Measurements from ENCODE around the gene SDF2L1.
"Not testable (repeated sequence)": the region's sequence is repeated elsewhere in the genome, so short reads cannot be mapped to it uniquely, and the experiment has no call there.

Gene SDF2L1

DNA sequence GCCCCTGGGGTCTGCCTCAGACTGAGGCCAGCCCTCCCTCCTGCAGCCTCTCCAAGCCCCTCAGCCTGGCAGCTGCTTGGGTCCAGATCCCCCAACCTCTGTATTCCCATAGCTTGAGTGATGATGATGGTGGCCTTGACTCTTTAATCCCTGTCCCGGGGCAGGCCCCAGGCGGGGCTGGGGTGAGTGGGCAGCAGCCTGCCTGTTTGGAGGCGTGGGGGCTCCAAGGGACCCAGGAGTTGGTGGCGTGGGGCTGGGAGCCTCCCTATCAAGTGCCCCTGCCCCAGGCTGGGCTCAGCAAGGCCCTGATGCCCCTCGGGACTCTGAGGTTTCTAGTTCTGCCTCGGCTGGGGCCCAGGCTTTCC lies 46.2 kb downstream of the SDF2L1 start:
- DNase-seq, result no peak

DNA sequence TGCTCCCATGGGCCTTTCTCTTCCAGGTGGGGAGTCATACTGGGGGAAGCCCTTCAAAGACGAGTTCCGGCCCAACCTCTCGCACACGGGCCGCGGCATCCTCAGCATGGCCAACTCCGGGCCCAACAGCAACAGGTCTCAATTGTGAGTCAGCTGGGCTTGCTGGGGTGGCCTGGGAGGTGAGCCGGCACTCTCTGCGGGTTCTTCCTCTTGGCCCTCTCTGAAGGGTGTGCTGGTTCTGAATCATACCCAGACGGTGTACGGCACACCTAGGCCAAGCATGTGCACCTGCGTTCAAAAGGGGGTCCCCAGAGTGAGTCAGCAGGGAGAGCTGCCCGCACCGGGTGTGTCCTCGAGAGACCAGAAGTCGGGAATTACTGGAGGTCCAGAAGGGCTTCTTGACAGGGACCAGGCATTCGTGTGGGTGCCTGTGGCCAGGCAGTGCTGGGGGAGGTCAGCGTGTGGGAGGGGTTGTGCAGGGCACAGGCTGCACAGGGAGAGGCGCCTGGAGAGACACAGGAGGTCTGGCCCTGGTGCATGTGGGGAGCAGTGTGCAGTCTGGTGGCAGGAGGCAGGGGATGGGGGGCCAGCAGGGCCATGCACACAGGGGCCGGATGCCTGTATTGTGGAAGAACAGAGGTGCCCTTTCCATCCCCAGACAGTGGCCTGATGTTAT lies 46.7 kb downstream of the SDF2L1 start:
- no peak for DNase-seq

DNA sequence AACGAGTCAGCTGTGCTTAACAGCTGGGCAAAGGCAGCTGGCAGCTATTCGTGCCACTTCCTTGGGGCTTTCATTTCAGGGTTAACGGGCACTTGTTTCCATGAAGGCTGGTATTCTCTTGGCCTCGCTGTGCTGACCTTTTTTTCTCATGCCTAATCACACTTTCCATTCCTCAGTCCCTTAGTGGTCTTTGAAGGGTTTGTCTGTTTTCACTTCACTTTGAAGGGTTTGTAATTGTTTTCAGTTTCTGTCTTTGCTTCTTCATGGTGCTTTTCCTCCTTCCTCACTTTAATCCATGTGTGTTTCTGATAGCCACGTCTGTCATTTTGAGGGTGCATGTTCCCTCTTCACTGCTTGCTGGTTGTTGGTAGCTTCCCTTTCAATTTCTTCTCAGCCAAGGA lies 48.3 kb downstream of the SDF2L1 start:
- no peak for DNase-seq

DNA sequence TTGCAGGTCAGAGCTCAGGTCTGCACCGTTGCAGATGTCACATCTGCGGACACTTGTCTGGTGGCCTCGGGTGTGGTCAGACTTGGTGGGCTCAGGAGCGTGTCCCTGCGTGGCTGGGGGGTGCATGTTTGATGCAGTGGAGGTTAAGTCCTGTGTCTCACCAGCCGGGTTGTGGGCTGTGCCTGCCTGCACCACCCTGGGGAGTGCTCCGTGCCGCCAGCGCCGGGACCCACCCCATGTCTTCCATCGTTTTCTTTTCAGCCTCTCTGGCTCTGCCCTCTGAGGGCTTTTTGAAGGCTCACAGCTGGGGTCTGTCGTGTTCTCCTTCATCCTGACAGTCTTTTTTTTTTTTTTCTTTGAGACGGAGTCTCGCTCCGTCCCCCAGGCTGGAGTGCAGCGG lies 49.7 kb downstream of the SDF2L1 start:
- no peak for DNase-seq

DNA sequence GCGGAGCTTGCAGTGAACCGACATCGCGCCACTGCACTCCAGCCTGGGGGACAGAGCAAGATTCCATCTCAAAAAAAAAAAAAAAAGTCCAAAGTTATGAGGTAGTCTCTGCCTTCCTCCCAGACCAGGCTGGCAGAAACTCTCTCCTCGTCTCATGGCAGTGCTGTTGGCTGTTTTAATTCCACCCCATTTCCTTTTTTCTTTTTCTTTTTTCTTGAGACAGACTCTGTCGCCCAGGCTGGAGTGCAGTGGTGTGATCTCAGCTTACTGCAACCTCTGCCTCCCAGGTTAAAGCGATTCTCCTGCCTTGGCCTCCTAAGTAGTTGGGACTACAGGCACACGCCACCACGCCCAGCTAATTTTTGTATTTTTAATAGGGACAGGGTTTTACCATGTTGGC lies 50.8 kb downstream of the SDF2L1 start:
- not testable (repeated sequence) for DNase-seq

DNA sequence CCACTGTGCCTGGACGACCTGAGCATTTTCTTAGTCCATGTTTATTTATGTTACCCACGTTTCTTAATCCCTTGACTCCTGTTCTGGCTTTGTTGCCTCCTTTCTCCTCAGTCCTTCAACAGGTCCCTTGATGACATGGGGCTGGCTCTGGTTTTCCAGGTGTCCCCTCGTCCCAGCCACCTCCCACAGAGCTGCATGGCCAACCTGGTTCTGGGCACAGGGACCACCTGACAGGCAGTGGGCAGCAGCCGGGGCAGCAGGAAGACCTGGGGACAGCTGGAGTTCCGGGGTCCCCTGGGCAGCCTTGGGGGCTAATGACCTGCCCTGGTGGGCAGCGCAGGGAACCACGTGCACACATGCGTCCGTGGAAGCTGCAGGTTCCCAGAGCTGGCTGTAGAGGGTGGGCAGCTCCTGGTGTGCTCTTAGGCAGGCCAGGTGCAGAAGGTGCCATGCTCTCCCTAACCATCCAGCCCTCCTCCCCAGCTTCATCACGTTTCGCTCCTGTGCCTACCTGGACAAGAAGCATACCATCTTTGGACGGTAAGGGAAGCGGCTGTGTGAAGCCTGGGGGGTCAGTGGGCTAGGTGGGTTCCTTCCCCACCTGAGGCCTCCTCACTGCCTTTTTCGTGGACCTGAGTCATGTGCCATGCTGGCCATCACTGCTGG lies 51.4 kb downstream of the SDF2L1 start:
- DNase-seq, result no peak
